T-helper 1 cell treated with Interleukin-12 subunit alpha and Interleukin-12 subunit beta and Interleukin-4 antibody, amounts not matched to agents 30 ng/mL and 1 ng/mL, for 36 hours (primary cell): ENCODE results near the gene LRRC45. TPM values are rescaled to one million over a fixed set of nuclear protein-coding genes. Genes with fewer than 3 reads are reported as not detected.

Source experiments
- intact Hi-C: fragments of 100-400 bp; cut with micrococcal nuclease; formaldehyde crosslinking; loops from one replicate; pipeline ENCODE4 v1.15.1; 2024
- total RNA-seq: library from RNA; stranded (reverse); gene quantifications from 2 replicates; pipeline ENCODE4 v1.2.3, GENCODE V29; 2022

Gene LRRC45
- total RNA-seq, 1 donor from 2014 or later: 31.2 TPM

GRCh38 chr17:82061047-82061925 is 38.2 kb downstream of the LRRC45 start:
- intact Hi-C loops: no loop called here

GRCh38 chr17:82062076-82062983 is 39.2 kb downstream of the LRRC45 start:
- intact Hi-C loops: no loop called here

- intact Hi-C loops: no loop called here
These were observed 39.9 kb downstream of the LRRC45 start for GRCh38 chr17:82062984-82063368.

- intact Hi-C loops: loop anchor here (2.0 kb wide), 1 partner anchor 35 kb away; the partner anchor contains the start of gene FASN
These were observed 40.6 kb downstream of the LRRC45 start for GRCh38 chr17:82063424-82064415.

- intact Hi-C loops: loop anchor here (1.0 to 5.0 kb wide), 5 partner anchors 13 to 90 kb away; partner anchors contain the start of genes CENPX, DCXR, FASN and GPS1
These were observed 41.5 kb downstream of the LRRC45 start for GRCh38 chr17:82064433-82065192.

- intact Hi-C loops: loop anchor here (1.0 to 5.0 kb wide), 5 partner anchors 14 to 89 kb away; partner anchors contain the start of genes CENPX, DCXR, FASN and GPS1
These were observed 42.1 kb downstream of the LRRC45 start for GRCh38 chr17:82065193-82065637.

GRCh38 chr17:82065638-82066303 is 42.7 kb downstream of the LRRC45 start, which contains the start of gene DUS1L:
Gene DUS1L (minus strand): TSS chr17:82065804. CDS start chr17:82065059, 745 bp downstream.
- intact Hi-C loops: loop anchor here (1.0 to 5.0 kb wide), 5 partner anchors 14 to 89 kb away; partner anchors contain the start of genes CENPX, DCXR, FASN and GPS1

- intact Hi-C loops: no loop called here
These were observed 47.5 kb downstream of the LRRC45 start for GRCh38 chr17:82070611-82071010.

GRCh38 chr17:82072827-82073226 is 49.7 kb downstream of the LRRC45 start:
- intact Hi-C loops: no loop called here

- intact Hi-C loops: no loop called here
These were observed 50.3 kb downstream of the LRRC45 start for GRCh38 chr17:82073446-82073845.

- intact Hi-C loops: no loop called here
These were observed 53.1 kb downstream of the LRRC45 start for GRCh38 chr17:82076018-82076784.

GRCh38 chr17:82076785-82077591 is 53.9 kb downstream of the LRRC45 start:
- intact Hi-C loops: no loop called here

- intact Hi-C loops: no loop called here
These were observed 54.7 kb downstream of the LRRC45 start for GRCh38 chr17:82077617-82078358.

- intact Hi-C loops: no loop called here
These were observed 55.3 kb downstream of the LRRC45 start for GRCh38 chr17:82078433-82078832.

GRCh38 chr17:82079001-82079677 is 56.0 kb downstream of the LRRC45 start:
- intact Hi-C loops: no loop called here
